NCI-H510A (cell line): ENCODE measurements around the gene MLN.
"Not testable (repeated sequence)": the region's sequence is repeated elsewhere in the genome, so short reads cannot be mapped to it uniquely, and the experiment has no call there.

Source experiments
- DNase-seq: peaks from one replicate; lab custom pipeline; 2025; lab: John Stamatoyannopoulos, UW

The MLN gene

DNA sequence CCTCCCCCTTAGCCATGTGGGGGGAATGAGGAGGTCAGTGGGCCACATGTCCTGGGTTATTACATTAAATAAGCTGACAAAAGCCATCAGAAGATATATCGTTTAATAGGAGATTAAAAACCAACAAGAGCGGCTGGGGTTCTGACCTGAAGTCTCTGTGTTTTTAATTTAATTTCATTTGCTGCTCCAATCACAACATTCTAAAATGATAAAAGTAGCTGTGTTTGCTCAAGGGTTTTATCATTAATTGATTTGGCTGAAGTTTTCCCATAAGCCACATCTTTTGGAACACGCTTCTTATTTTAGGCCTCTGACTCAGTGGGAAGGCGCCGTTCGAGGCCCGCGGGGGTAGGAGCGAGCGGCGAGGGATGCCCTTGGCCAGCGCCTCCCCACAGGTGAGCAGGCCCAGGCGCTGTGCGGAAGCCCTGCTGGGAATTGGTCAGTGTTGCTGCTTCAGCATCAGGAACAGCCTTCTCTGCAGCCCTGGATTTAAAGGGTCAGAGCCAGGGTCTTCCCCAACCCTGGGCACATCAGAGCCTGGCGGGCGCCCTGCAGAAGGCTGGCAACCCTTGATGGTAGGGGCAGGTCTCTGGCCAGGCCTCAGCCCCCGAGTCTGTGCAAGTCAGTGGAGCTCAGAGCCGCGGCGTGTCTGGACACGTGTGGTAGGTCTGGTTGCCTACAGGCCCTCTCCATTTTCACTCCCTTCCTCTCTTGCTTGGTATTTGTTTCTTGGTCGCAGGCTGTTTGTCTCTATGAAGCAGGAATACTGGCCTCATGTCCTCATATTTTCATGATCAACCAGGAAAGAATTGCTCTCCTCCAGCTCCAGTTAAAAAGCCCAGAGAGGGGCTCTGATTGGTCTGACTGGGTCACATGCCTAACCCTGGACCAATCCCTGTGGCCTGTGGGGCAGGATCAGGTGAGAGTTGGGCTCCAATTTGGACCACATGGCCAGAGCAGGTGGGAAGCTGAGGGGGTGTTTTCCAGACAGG lies 30.9 kb upstream of the MLN start:
- no peak for DNase-seq

- no peak for DNase-seq
These were observed 29.8 kb upstream of the MLN start for GRCh38 chr6:33833599-33833998.

DNA sequence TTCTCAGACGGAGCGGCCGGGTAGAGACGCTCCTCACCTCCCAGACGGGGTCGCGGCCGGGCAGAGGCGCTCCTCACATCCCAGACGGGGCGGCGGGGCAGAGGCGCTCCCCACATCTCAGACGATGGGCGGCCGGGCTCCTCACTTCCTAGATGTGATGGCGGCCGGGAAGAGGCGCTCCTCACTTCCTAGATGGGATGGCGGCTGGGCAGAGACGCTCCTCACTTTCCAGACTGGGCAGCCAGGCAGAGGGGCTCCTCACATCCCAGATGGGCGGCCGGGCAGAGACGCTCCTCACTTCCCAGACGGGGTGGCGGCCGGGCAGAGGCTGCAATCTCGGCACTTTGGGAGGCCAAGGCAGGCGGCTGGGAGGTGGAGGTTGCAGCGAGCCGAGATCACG lies 29.0 kb upstream of the MLN start:
- DNase-seq: not testable (repeated sequence)

DNA sequence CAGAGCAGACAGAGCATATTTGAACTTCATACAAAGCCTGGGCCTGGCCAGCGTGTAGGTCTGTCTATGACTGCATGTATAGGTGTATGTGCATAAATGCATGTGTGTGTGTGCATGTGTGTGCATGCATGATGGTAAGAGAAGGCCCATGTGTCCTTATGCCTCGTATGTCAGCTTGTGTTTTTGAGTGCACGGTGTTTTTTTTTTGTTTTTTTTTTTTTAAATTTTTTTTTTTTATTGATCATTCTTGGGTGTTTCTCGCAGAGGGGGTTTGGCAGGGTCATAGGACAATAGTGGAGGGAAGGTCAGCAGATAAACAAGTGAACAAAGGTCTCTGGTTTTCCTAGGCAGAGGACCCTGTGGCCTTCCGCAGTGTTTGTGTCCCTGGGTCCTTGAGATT lies 27.9 kb upstream of the MLN start:
- not testable (repeated sequence) for DNase-seq

GRCh38 chr6:33830635-33831240 lies 26.9 kb upstream of the MLN start:
- no peak for DNase-seq

DNA sequence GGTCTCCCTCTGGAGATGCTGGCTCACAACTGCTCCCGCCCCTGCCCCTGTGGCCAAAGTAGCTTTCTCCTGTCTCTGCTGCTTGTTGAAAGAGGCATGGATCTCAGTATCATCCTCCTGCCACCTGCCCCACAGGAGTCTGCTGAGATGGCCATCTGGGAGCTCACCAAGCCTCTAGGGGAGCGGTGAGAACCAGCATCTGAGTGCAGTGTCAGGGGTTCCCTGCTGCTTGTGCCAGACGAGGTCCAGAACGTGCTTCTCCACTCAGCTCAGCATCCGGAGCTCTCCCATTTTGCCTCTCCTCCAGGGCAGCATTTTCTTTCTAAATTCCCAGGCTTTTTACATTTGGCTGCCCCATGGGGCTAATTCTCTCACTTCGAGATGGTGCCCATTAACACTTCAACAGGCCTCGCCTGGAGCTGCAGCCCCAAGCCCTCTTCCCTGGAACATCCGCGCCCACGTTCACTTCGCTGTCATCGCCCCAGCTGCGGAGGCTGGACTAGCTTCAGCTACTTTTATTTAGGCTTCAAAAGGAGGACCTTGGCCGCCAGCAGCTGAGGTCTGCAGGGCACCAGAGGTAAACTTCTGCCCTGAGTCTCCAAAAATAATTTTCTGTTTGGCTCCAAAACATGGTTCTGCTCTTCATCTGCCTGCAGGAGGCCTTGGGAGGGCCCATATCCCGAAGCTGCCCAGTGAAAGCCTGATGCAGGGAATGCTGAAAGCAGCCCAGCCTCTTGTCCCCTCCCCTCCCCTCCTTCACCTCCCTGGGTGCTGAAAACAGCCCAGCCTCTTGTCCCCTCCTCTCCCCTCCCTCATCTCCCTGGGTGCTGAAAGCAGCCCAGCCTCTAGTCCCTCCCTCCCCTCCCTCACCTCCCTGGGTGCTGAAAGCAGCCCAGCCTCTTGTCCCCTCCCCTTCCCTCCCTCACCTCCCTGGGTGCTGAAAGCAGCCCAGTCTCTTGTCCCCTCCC lies 25.2 kb upstream of the MLN start:
- DNase-seq: peak; percentile 60

DNA sequence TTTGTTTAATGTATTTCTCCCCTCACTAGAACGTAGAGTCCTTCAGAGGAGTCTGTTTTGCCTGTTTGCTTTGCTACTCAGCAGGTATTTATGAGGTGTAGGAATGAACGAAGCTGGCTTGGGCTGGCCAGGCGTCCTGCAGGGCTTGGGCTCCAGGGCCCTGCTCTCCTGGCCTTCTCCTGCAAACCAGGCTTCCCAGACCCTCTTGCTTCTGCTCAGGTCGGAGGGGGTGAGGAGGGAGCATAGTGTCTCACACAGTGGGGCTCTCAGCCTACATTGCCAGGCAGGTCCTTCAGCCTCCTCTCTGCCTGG lies 24.6 kb upstream of the MLN start:
- DNase-seq: peak; percentile 67

GRCh38 chr6:33827546-33828451 lies 24.0 kb upstream of the MLN start:
- no peak for DNase-seq

- DNase-seq: peak; percentile 37
These were observed 22.7 kb upstream of the MLN start for GRCh38 chr6:33826537-33826936.

GRCh38 chr6:33824461-33825154 lies 20.8 kb upstream of the MLN start:
- DNase-seq: peak; percentile 53

DNA sequence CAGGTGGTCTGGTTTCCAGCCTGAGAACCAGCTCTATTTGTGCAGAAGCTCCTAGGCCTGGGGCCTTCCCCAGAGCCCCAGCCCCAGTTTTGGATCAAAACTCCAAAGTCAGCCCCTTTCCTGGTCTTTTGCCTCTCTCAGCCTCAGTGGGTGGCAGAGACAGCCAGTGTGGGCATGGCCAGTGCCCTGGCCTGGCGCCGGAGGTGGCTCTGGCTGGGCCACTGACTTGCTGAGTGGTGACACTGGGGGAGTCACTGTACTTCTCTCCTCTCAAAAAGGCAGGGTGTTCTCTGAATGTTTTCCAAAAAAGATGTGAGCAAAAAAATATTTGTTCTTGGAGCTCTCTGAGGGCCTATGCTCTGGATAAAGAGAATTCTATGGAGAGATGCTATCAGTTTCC lies 20.0 kb upstream of the MLN start:
- no peak for DNase-seq

DNA sequence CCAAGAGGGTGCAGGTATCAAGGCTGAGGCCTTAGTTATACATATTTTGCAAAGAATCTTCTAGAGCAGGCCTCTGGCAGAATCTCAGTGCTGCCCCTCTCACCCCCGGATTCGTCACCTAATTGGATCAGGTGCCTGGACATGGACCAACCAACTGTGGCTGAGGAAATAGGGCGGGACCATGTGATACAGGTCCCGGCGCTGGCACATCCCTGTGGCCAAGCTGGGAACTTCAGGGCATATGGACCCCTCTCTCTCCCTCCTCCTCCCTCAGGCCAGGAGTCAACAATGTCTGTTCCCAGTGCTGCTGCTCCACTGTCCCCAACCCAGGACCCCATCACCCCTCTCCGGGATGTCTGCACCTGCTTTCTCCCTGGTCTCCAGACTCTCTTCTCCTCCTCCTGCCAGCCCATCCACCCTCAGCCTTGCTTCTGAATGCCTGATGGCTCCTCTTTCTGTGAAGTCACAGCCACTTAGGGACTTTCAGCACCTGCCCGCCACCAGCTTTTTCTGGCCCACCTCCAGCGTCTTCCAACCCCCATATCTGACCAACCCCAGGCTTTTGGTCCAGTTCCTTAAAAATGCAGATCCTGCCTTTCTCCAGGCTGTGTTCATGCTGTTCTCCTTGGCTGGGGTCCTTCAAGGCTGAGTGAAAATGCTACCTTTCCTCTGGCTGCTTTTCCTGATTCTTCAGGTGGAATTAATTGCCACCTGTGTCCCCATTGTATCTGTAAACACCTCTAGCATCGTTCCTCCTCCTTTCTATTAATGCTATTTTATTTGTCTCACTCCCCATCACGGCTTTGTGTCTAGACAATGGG lies 19.0 kb upstream of the MLN start:
- peak; percentile 57 for DNase-seq

GRCh38 chr6:33820784-33821520 lies 17.1 kb upstream of the MLN start:
- no peak for DNase-seq

- no peak for DNase-seq
These were observed 16.4 kb upstream of the MLN start for GRCh38 chr6:33820243-33820642.

DNA sequence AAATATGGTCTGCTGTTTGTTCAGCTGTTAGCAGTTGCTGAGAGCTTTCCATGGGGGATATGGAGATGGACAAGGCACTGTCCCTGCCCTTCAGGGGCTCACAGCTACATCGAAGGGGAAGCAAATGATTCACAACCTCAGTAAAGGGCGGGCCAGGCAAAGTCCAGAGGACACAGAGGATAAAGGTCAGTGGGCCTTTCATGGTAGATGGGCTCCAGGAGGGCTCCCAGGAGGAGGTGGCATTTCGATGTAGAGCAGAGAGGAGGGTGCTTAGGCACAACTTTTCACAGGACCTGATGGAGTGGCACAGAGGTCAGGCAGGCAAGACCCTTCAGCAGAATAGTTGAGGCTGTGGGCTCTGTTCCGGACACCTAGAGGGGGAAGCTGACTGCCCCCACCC lies 15.2 kb upstream of the MLN start:
- DNase-seq: no peak

DNA sequence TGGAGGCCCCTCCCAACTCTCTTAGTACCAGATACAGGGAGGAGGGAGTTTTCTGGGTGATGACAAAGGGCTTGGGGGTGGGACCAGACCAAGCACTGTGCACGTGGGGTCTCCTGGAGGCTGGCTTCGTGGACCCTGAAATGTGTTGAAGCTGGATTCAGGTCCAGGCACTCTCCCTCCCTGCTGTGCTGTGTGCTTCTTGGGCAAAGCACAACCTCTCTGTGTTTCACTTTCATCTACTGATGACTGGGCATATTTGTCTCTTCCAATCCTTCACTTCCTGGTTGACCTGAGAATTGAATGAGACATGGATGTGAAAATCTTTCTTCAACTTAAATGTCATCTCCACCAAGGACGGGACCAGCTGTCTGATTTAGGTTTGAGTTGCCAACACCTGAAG lies 14.5 kb upstream of the MLN start:
- DNase-seq: no peak

DNA sequence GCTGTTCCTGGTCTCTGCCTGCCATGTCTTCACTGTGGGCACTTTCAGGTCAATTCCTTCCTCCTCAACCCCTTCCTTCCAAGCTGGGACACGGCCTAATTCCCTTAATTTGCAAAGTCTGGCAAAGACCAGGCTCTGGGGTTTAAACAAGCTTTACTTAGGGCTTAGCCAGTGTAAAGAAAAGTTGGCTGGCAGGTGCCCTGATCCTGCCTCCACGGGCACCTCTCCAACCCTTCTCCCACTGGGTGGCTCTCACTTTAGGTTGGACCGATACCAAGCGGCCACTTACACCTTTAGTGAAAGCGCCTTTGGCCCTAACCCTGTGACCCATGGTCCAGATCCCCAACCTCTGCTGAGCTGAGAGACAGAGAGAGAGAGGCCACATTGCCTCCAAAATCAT lies 13.7 kb upstream of the MLN start:
- no peak for DNase-seq

- no peak for DNase-seq
These were observed 13.1 kb upstream of the MLN start for GRCh38 chr6:33816911-33817310.

- DNase-seq: peak; percentile 42
These were observed 12.1 kb upstream of the MLN start for GRCh38 chr6:33815854-33816253.
